ENCODE measurements around the gene LRTM2.

GRCh38 chr12:1800401-1801302 lies 19.7 kb upstream of the LRTM2 start:
- TF ChIP-seq CTCF (IDR thresholded peaks at IDR 0.05) = peak in 3 of 5 experiments; percentile 38 to 67 (median 60)
- TF ChIP-seq POLR2A (IDR thresholded peaks at IDR 0.05) = no peak
- no peak for TF ChIP-seq POLR2AphosphoS5 (IDR thresholded peaks at IDR 0.05)

Measured in transverse colon (tissue), 4 donors.